ENCODE data around the gene SORBS2.

SORBS2 gene

DNA sequence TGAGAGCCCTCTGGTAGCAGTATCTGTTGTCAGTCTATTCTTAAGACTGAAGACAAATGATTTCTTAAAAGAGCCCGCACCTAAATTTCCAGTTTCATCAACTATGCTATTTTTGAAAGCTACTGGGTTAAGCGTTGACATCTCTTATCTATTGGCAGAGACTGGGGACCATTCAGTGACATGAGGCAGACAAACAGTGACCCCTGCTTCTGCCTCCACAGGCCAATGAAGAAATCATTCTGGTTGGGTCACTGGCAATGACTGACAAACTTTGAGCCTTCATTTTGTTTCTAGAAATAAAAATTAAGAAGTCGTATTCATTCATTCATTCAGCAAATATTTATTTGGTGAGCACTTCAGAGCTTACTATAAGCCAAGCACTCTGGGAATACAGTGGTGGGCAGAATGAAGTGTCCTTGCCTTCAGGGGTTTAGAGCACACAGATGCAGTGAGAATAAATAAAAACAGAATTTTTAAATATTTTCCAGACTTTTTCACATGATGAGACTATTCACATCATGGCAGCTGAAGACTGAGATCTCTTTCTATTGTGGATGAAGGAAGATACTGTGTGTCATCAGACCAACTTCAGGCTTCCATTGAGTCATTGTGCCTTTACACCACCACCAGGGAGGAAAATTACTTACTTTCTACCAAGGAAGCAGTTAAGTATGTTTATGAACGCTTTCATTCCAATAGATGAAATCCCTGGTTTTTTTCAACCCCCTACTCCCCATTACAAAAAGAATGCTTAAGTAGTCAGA lies 36.0 kb downstream of the SORBS2 start:
- DNase-seq: no peak
- intact Hi-C loops (cut with DNase I): no loop called here

- no peak for DNase-seq
- intact Hi-C loops (cut with DNase I): no loop called here
These were observed 36.9 kb downstream of the SORBS2 start for GRCh38 chr4:185774845-185775680.

GRCh38 chr4:185774131-185774653 lies 37.8 kb downstream of the SORBS2 start:
- intact Hi-C loops (cut with DNase I): no loop called here
- no peak for DNase-seq

- no peak for DNase-seq
- intact Hi-C loops (cut with DNase I): no loop called here
These were observed 38.6 kb downstream of the SORBS2 start for GRCh38 chr4:185773419-185773818.

DNA sequence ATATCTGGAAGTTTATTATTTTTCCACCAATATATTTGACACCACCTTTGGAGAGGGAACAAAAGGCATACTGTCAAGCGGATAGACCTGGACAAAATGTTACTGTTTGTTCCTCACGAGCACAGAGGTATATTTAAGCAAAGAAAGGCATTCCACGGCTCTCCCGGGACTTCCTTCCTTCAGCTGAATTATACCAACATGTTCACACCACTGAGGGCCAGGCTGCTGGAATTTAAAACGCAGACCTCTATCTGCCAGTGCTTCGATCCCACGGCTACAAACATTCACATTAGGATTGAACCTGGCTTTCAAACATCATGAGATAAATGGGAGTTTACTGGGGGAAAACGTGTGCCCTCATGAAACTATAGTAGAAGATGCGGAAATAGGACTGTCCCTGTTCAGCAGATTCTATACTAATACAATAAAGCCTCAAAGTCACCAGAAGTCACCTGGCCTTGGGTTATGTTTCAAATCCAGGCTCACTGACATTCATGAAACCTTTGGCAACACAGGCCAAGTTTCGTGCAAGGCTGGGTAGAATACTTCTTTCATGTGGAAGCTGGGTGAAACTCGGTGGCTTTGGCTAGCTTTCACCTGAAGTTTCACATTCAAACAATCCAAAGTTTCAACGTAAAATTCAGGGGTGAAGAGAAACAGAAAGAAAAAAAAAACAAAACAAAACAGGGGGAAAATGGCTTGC lies 39.5 kb downstream of the SORBS2 start:
- intact Hi-C loops (cut with DNase I): no loop called here
- no peak for DNase-seq

GRCh38 chr4:185771711-185772390 lies 40.1 kb downstream of the SORBS2 start:
- no peak for DNase-seq
- intact Hi-C loops (cut with DNase I): no loop called here

GRCh38 chr4:185767528-185767927 lies 44.5 kb downstream of the SORBS2 start:
- intact Hi-C loops (cut with DNase I): no loop called here
- no peak for DNase-seq

DNA sequence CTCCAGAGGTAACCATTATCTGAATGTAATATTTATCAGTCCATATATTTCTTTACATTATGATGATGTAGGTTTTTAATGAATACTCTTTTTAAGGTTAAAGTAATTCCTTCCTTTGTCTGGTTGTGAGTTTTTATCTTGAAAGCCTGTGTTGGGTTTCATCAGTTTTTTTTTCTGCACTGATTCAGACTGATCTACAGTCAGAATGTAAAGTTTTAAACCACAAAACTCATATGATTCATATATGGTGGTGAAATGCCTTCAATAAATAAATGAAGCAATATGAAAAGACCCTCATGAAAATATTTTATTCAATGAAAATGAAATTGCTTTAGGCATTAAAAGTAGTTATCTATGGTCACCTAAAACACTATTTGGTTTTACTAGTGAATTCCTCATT lies 47.1 kb downstream of the SORBS2 start:
- no peak for DNase-seq
- intact Hi-C loops (cut with DNase I): no loop called here

DNA sequence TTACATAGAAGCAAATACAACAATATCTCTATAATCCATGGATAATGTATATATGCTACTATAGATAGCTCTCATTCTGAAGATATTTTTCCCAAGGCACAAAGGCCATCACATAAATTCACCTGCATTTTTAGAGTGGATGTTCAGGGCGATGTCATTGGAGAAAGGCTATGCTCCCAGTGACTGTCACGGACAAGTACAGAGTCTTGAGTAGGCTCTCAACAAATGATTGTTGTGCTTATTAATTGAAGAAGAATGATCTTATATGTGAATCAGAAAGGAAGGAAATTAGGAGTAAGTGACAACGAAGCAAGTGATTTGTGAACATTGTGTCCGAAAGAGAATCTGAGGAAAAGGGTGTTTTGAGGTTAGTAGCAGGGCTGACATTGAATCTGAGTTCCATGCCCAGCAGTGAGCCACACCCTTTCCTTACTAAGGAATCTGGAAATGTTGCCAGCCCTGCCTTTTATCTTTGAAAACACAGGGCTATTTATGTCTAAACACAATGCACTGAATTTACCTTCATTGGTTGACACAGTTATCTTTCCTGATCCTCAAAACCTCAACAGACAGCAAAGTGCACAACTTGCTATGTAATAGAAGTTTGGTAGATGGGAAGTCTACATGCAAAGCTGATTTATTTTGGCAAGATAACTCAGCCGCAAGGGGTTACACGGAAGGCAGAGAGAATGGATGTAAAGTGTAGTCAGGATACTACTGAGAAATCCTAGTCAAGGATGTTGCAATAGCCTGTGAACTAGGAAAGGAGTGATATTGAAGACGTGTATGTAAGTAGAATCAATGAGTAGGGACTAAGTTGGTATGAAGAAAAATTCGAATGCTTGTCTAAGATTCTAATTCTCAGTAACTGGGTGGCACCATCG lies 50.4 kb downstream of the SORBS2 start:
- intact Hi-C loops (cut with DNase I): no loop called here
- DNase-seq: no peak

- no peak for DNase-seq
- intact Hi-C loops (cut with DNase I): no loop called here
These were observed 53.2 kb downstream of the SORBS2 start for GRCh38 chr4:185758807-185759206.

DNA sequence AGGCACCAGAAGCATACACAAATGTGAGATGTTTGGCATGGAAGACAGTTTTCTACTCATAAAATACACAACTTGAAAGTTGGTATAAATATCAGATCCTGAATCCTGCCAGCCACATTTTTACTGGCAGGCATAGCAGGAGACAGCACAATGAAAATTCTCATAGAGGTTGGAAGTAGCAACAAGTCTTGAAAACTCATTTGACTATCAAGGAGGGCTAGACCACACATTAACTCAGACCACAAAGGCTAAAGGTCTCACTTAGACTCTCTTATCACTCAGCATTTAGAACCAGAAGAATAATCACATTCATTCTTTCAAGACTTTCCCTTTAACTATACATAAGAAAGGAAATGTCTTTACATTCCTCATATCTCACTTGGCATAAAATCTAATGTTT lies 56.5 kb downstream of the SORBS2 start:
- DNase-seq: no peak
- intact Hi-C loops (cut with DNase I): no loop called here

GRCh38 chr4:185754961-185755360 lies 57.0 kb downstream of the SORBS2 start:
- no peak for DNase-seq
- intact Hi-C loops (cut with DNase I): no loop called here

- no peak for DNase-seq
- intact Hi-C loops (cut with DNase I): no loop called here
These were observed 59.1 kb downstream of the SORBS2 start for GRCh38 chr4:185752872-185753271.

GRCh38 chr4:185749858-185750257 lies 62.1 kb downstream of the SORBS2 start:
- intact Hi-C loops (cut with DNase I): loop anchor here (10.0 kb wide), 1 partner anchor 275 kb away; no protein-coding TSS in a partner anchor
- no peak for DNase-seq

DNA sequence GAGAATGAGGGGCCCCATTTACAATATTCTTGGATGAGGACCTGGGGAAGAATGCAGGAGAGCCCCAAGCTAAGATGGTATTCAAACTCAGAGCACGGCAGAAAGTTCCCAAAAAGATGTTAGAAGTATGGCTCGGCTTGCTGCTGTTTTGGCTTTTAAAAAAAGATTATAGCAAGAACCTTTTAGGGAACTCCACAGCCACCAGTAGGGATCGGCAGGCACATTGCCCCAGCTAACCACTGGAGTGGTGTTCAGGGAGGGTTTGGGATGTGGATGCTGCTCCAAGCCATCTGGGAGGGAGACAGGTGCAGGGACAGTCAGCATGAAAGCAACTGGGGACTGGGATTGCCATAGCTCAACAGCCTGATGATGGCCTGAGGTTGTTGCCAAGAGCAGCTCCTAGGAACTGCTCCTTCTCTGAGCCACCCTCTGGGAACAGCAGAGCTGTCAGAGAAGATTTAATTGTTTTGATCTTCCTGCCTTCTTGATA lies 63.0 kb downstream of the SORBS2 start:
- intact Hi-C loops (cut with DNase I): loop anchor here (10.0 kb wide), 1 partner anchor 276 kb away; no protein-coding TSS in a partner anchor

DNA sequence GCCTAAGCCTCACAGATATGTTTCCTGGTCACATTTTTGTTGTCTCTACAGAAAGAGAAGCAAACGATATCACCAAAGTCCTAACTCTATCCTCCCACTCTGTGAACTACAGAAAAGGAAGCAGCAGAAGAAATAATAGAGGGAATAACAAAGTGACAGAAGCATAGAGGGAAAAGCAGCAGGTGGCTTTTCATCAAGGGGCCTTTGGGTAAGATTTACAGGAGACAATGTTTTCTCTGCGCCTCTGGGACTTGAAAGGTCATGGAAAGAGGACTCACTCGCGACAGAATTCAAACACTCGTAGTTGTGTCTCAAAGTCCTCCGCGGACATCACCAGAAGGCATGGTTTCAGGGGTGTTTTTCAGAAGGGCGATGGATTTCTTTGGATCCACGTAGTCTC lies 66.1 kb downstream of the SORBS2 start:
- no peak for DNase-seq
- intact Hi-C loops (cut with DNase I): loop anchor here (10.0 kb wide), 1 partner anchor 279 kb away; no protein-coding TSS in a partner anchor

More for the DNA sequence above, 63.0 kb downstream of the SORBS2 start:
- DNase-seq: no peak

DNA sequence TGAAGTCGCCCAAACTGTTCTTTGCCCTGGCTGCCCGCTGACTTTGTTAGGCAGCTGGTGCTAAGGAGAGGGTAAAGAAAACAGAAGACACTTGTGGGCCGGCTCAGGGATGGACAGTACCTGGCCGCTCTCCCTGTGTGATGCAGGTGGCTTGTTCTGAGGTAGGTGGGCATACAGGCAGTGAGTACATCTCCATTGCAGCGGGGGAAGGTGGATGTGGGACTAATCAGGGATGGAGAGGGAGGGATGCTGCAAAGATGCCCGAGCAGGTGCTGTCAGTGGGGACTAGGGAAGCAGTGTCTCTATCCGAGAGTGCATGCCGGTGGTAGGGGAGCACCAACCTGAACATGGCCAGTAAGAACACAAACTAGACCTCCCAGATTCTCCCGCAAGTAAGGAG lies 67.0 kb downstream of the SORBS2 start:
- intact Hi-C loops (cut with DNase I): loop anchor here (10.0 kb wide), 1 partner anchor 280 kb away; no protein-coding TSS in a partner anchor

DNA sequence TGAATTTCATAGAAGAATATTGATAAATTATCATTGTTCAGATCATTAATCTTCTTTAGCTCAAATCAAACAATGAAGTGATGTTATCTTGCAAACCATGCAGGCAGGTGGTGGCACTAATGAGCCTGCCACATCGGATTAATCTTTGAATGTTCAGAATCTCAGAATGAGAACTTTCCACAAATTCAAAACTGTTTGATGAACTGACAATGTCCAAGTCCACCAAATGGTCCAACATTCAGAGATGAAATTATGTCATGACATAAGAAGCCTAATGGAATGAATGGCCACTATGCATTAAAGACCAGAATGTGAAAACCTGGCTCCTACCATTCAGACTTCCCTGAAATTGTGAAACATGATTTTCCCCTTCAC lies 67.5 kb downstream of the SORBS2 start:
- no peak for DNase-seq
- intact Hi-C loops (cut with DNase I): loop anchor here (10.0 kb wide), 1 partner anchor 280 kb away; no protein-coding TSS in a partner anchor

More for the DNA sequence above, 67.0 kb downstream of the SORBS2 start:
- no peak for DNase-seq

Data from posterior cingulate gyrus (tissue), 11 donors.